RCC 7860 (cell line): ENCODE measurements around the gene TBXA2R.

Source experiments
- DNase-seq: peaks from one replicate; pipeline ENCODE4 v3.0.0-alpha.2; 2015; ENCODE audit warnings: low spot score
- FAIRE-seq: peaks from 2 replicates; lab custom pipeline; 2012; peaks lifted over from hg19 to GRCh38; lab: Jason Lieb, UNC

Gene TBXA2R

GRCh38 chr19:3620817-3621547, 14.3 kb upstream of the TBXA2R start:
- DNase-seq (no peak), FAIRE-seq (no peak)

DNA sequence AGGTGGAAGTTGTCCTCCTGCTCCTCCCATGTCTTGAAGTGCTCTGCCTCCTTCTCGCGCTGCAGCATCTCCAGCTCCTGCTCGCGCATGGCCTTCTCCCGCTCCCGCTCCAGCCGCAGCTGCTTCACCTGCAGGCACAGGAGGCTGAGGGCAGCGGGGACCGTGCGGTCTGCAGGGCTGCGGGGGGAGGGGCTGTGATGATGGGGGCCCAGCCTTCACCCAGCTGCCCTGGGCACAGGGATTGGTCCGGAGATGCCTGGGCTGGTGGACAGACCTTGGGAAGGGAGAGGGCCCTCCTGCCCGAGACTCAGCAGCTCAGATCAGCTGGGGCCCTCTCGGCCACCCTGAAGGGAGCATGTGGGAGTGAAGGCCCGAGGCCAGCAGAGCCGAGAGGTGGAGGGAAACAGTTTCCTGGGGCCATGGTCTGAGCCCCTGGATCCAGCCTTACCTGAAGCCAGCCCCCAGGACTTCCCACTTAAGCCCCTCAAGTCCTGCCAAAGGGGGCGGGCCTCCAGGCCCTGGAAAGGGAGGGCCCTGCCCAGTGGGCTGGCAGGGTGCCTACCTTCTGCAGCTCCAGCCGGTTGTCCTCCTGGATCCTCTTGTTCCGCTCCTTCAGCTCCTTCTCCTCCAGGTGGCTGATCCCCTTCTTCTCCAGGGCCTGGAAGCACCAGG, 13.6 kb upstream of the TBXA2R start:
- no peak for DNase-seq
- FAIRE-seq, result no peak

GRCh38 chr19:3619631-3620012, 12.9 kb upstream of the TBXA2R start:
- FAIRE-seq, result no peak
- DNase-seq, result no peak

GRCh38 chr19:3618811-3619630, 12.3 kb upstream of the TBXA2R start:
- no peak for FAIRE-seq
- no peak for DNase-seq

GRCh38 chr19:3618144-3618810, 11.6 kb upstream of the TBXA2R start:
- no peak for FAIRE-seq
- DNase-seq, result no peak

- no peak for FAIRE-seq
- DNase-seq, result no peak
These were observed 10.8 kb upstream of the TBXA2R start for GRCh38 chr19:3617463-3617862.

- FAIRE-seq (no peak), DNase-seq (no peak)
These were observed 9.0 kb upstream of the TBXA2R start for GRCh38 chr19:3615524-3616135.

GRCh38 chr19:3614858-3615505, 8.3 kb upstream of the TBXA2R start:
- FAIRE-seq (no peak), DNase-seq (no peak)

GRCh38 chr19:3613818-3614661, 7.4 kb upstream of the TBXA2R start:
- DNase-seq, result no peak
- no peak for FAIRE-seq

DNA sequence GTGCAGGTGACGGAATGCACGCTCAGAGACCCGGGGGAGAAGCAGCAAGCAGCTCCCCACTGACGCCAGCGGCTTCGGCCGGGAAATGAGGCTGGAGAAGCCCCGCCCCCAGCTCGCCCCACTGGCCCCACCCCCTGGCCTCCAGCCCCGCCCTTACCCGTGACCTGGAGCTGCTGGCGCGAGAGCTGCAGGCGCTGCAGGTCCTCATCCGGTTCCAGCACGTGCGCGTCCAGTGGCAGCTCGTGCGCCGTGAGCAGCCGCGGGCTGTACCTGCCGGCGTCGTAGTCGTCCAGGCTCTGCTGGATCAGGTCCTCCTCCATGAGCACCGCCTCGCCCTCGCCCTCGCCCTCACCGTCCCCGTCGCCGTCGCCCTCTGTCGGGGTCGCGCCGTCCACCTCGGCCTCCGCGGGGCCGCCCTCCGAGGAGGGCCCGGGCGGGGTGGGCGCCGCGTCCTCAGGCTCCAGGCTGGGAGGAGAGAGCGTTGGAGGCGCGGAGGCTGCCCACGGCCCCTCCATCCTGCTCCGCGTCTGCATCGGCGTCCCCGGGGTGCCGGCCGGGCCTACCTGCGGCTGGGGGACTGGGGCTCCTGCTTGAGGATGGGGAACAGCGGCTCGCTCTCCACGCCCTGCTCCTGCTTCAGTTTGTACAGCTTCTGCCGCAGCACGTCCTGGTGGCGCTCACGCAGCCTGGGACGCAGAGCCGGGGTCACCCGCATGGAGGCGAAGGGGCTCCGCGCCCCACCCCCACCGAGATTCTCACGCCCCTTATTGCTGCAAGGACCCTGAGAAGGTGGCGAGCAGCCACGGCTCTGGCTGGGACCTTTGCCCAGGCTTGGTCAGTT, 6.4 kb upstream of the TBXA2R start:
- DNase-seq (no peak), FAIRE-seq (no peak)

- DNase-seq (no peak), FAIRE-seq (no peak)
These were observed 5.7 kb upstream of the TBXA2R start for GRCh38 chr19:3612330-3612729.

DNA sequence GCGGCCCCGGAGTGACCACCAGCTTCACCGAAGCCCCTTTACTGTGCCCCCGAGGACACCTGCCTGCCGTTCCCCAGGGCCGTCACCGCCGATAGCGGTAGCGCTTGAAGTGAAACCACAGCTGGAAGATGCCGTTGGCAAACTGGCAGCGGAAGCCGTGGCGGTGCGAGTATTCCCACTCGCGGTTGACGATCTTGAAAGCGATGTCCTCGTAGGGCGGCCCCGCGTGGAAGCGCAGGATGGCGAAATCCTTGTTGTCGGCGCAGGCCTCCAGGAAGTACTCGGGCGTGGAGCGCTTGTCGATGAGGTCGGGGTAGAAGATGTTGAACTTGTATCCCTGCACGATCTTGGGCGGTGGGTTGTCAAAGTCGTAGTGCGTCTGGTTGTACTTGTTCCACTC, 5.2 kb upstream of the TBXA2R start:
- DNase-seq, result no peak
- no peak for FAIRE-seq

- no peak for DNase-seq
- no peak for FAIRE-seq
These were observed 4.4 kb upstream of the TBXA2R start for GRCh38 chr19:3610745-3611717.

GRCh38 chr19:3609779-3610719, 3.4 kb upstream of the TBXA2R start:
- DNase-seq (no peak), FAIRE-seq (no peak)

- no peak for FAIRE-seq
- no peak for DNase-seq
These were observed 2.2 kb upstream of the TBXA2R start for GRCh38 chr19:3608750-3609322.

DNA sequence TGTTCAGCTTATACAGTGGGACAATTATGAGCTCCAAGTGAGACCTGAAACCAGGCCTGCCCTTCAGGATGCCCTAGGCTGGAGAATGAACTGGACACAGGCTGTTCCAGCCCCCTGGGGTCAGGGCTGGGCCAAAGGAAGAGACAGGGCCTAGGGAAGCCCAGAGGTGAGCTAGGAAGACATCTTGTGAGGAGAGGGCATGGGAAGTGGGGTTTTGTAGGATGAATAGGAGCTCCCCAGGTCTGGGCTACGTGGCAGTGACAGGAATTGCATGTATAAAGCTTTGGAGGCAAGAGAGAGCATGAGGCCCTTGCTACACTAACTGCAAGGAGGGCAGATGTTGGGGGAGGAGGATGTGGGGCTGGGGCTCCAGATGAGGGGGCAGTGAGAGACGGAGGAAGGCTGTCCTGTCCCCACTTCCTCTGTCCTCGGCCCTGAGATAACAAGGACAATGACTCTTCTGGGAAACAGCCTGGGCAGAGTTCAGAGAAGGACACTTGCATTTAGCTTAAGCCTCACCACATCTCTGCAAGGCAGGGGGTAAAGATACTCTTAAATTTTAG, 1.5 kb upstream of the TBXA2R start:
- FAIRE-seq (no peak), DNase-seq (no peak)
